Lung (tissue), 12 donors: ENCODE data around the gene PSG4. TPM values are rescaled to one million over a fixed set of nuclear protein-coding genes. Genes with fewer than 3 reads are reported as not detected.
"Not testable (repeated sequence)": the region's sequence is repeated elsewhere in the genome, so short reads cannot be mapped to it uniquely, and the experiment has no call there.

Experiments used
- ATAC-seq: fragments of 200-7000 bp; cut with Tn5 transposase; one replicate; pipeline ENCODE4 v1.9.1; 2020; ENCODE audit warnings: moderate number of reproducible peaks; ENCODE audit not compliant: insufficient read depth, low FRiP score
- DNase-seq, 3 donors: peaks; one replicate each; pipeline ENCODE4 v3.0.0-alpha.2; 2013 to 2017
- H3K27ac ChIP-seq, 2 donors: one replicate each; pipeline ENCODE4 v1.5.1; 2013; ENCODE audit warnings: mild to moderate bottlenecking in 2 of 2, moderate library complexity in 2 of 2, control low read depth in 1 of 2, inconsistent platforms in 1 of 2, low read depth in 1 of 2, low read length in 1 of 2
- H3K27me3 ChIP-seq, 3 donors: one replicate each; pipeline ENCODE4 v1.5.1; 2013; ENCODE audit warnings: low read length in 2 of 3; ENCODE audit not compliant: control insufficient read depth in 3 of 3, insufficient read depth in 3 of 3
- H3K36me3 ChIP-seq, 4 donors: one replicate each; pipeline ENCODE4 v1.5.1; 2013; ENCODE audit warnings: low read length in 4 of 4, mild to moderate bottlenecking in 1 of 4, moderate library complexity in 1 of 4; ENCODE audit not compliant: control insufficient read depth in 4 of 4, insufficient read depth in 4 of 4
- H3K4me1 ChIP-seq, 5 donors: one replicate each; pipeline ENCODE4 v1.5.1; 2013; ENCODE audit warnings: low read length in 5 of 5, mild to moderate bottlenecking in 2 of 5, moderate library complexity in 1 of 5; ENCODE audit not compliant: control insufficient read depth in 5 of 5, insufficient read depth in 5 of 5
- H3K4me3 ChIP-seq: one replicate; pipeline ENCODE4 v1.5.1; 2013; ENCODE audit warnings: mild to moderate bottlenecking, control low read depth, moderate library complexity
- H3K9ac ChIP-seq, 2 donors: one replicate each; pipeline ENCODE4 v1.5.1; 2013; ENCODE audit warnings: low read length in 2 of 2, control low read depth in 1 of 2; ENCODE audit not compliant: insufficient read depth in 1 of 2
- H3K9me3 ChIP-seq, 4 donors: one replicate each; pipeline ENCODE4 v1.5.1; 2013; ENCODE audit warnings: low read length in 3 of 4, mild to moderate bottlenecking in 1 of 4, moderate library complexity in 1 of 4; ENCODE audit not compliant: control insufficient read depth in 4 of 4, insufficient read depth in 3 of 4
- CTCF ChIP-seq: IDR thresholded peaks from 2 replicates; pipeline ENCODE4 v1.5.1; 2012; ENCODE audit warnings: mild to moderate bottlenecking; ENCODE audit errors: control extremely low read depth, extremely low read depth
- WGBS, 2 donors: extraction: QIAGEN DNeasy Blood & Tissue Kit; methylation state at CpG; one replicate each; pipeline ENCODE4 v1.1.7; 2013; 5-methylcytosine and 5-hydroxymethylcytosine counted together
- polyA plus RNA-seq, 2 donors: library from polyadenylated mRNA; stranded (reverse); fragments of 200-250 nt; gene quantifications; one replicate each; pipeline ENCODE4 v1.2.1, GENCODE V29; 2013
- total RNA-seq, 2 donors: library from RNA; depleted of rRNA in 1 of 2; stranded (reverse); fragments of >200 nt in 1 of 2; gene quantifications; one replicate each; pipeline ENCODE4 v1.2.1, GENCODE V29; 2014 to 2021
- donor health status: control.
- donor health status: control.
- donor health status: Bipolar disorder and iron deficiency.
- donor health status: healthy.
- donor health status: DM: yes; HTN: yes; CAD: no.

The PSG4 gene
- total and polyA plus RNA-seq, 4 donors = not detected

GRCh38 chr19:43235686-43236085 is 30.2 kb upstream of the PSG4 start:
- H3K4me1 ChIP-seq, ATAC-seq, H3K27ac ChIP-seq, DNase-seq, H3K9ac ChIP-seq, H3K27me3 ChIP-seq, H3K36me3 ChIP-seq, H3K9me3 ChIP-seq, H3K4me3 ChIP-seq: not testable (repeated sequence)
- WGBS, 2 donors = 66 to 74% methylated on average over 3 of the region's 3 CpGs

- no peak for TF ChIP-seq CTCF
- 69 to 85% methylated on average over 2 of the region's 2 CpGs for WGBS, 2 donors
- ATAC-seq = no peak
- Histone ChIP-seq H3K27ac (no peak overlapping the region), H3K36me3 (no peaks in the 10 kb centered on the region), H3K4me1 (no peaks in the 10 kb centered on the region), H3K4me3 (no peak overlapping the region), H3K9ac (no peak overlapping the region), H3K9me3 (peaks cover 0 to 15% (median 13%) of the 10 kb centered on the region in 4 donors), H3K27me3 (no peaks in the 10 kb centered on the region)
- DNase-seq = no peak
Measured at GRCh38 chr19:43229315-43229714, 23.9 kb upstream of the PSG4 start.

GRCh38 chr19:43228730-43229129 is 23.3 kb upstream of the PSG4 start:
- not testable (repeated sequence) for H3K27ac ChIP-seq, H3K9ac ChIP-seq, H3K4me3 ChIP-seq, H3K27me3 ChIP-seq, ATAC-seq, H3K36me3 ChIP-seq, H3K4me1 ChIP-seq
- WGBS, 2 donors = 75% methylated on average over 2 of the region's 2 CpGs
- H3K9me3 ChIP-seq = peaks cover 0 to 15% (median 13%) of the 10 kb centered on the region in 4 donors
- DNase-seq = peak in 2 of 3 donors; percentile 4 to 6

GRCh38 chr19:43226986-43227385 is 21.5 kb upstream of the PSG4 start:
- WGBS, 2 donors = 85 to 95% methylated on average over 1 of the region's 1 CpG
- H3K9ac ChIP-seq, H3K27ac ChIP-seq, H3K27me3 ChIP-seq, ATAC-seq, H3K4me3 ChIP-seq, DNase-seq, H3K4me1 ChIP-seq, H3K36me3 ChIP-seq: not testable (repeated sequence)
- peaks cover 0 to 18% (median 13%) of the 10 kb centered on the region in 4 donors for H3K9me3 ChIP-seq

GRCh38 chr19:43224855-43225253 is 19.4 kb upstream of the PSG4 start:
- 93 to 100% methylated on average over 2 of the region's 2 CpGs for WGBS, 2 donors
- ATAC-seq = no peak
- no peak overlapping the region for H3K27ac ChIP-seq
- H3K27me3 ChIP-seq = no peaks in the 10 kb centered on the region
- no peak for DNase-seq
- TF ChIP-seq CTCF = no peak
- H3K4me1 ChIP-seq = no peaks in the 10 kb centered on the region
- H3K36me3 ChIP-seq = no peaks in the 10 kb centered on the region
- no peak overlapping the region for H3K4me3 ChIP-seq
- no peak overlapping the region for H3K9ac ChIP-seq
- H3K9me3 ChIP-seq = peaks cover 0 to 25% (median 11%) of the 10 kb centered on the region in 4 donors

GRCh38 chr19:43224201-43224854 is 18.9 kb upstream of the PSG4 start:
- whole genome bisulfite sequencing, 2 donors = 74 to 83% methylated on average over 5 of the region's 5 CpGs
- not testable (repeated sequence) for H3K9ac ChIP-seq, H3K36me3 ChIP-seq, DNase-seq, ATAC-seq, H3K4me1 ChIP-seq, H3K27ac ChIP-seq, H3K27me3 ChIP-seq, H3K4me3 ChIP-seq
- H3K9me3 ChIP-seq = peaks cover 0 to 25% (median 9%) of the 10 kb centered on the region in 4 donors

- not testable (repeated sequence) for ATAC-seq, H3K4me1 ChIP-seq, H3K4me3 ChIP-seq, DNase-seq, H3K9ac ChIP-seq, H3K36me3 ChIP-seq, H3K27me3 ChIP-seq, H3K27ac ChIP-seq
- 95 to 98% methylated on average over 14 to 22 of the region's 22 CpGs for WGBS, 2 donors
- peaks cover 0 to 21% (median 3%) of the 10 kb centered on the region in 4 donors for H3K9me3 ChIP-seq
Measured at GRCh38 chr19:43221891-43222290, 16.5 kb upstream of the PSG4 start.
